GM12892 (cell line): Measurements from ENCODE around the gene RBPJ.

ENCODE experiments used
- DNase-seq: peaks from one replicate; pipeline ENCODE4 v3.0.0; 2011; ENCODE audit not compliant: insufficient read length
- FAIRE-seq: peaks from 2 replicates; lab custom pipeline; 2011; peaks lifted over from hg19 to GRCh38; lab: Jason Lieb, UNC
- POLR2A ChIP-seq: IDR thresholded peaks from 2 replicates; pipeline ENCODE4 v1.6.1; 2011; ENCODE audit warnings: low read depth, low read length, control low read depth
- POLR2AphosphoS5 ChIP-seq: IDR thresholded peaks from 2 replicates; pipeline ENCODE4 v1.6.1; 2011; ENCODE audit warnings: low read depth, low read length, control low read depth
- TAF1 ChIP-seq: IDR thresholded peaks from 2 replicates; pipeline ENCODE4 v1.6.1; 2011; ENCODE audit warnings: low read depth, mild to moderate bottlenecking, control low read depth, low read length, borderline replicate concordance

RBPJ gene

GRCh38 chr4:26431461-26432180 is 110.8 kb downstream of the RBPJ start:
- no peak for DNase-seq
- no peak for FAIRE-seq
- no peak for TF ChIP-seq TAF1
- no peak for TF ChIP-seq POLR2AphosphoS5
- no peak for TF ChIP-seq POLR2A

- no peak for TF ChIP-seq POLR2AphosphoS5
- no peak for TF ChIP-seq TAF1
- no peak for TF ChIP-seq POLR2A
- DNase-seq (no peak), FAIRE-seq (no peak)
Observed at GRCh38 chr4:26432419-26432818, 111.6 kb downstream of the RBPJ start.

GRCh38 chr4:26433556-26433955 is 112.7 kb downstream of the RBPJ start:
- no peak for TF ChIP-seq TAF1
- TF ChIP-seq POLR2AphosphoS5 = no peak
- TF ChIP-seq POLR2A = no peak
- FAIRE-seq (no peak), DNase-seq (no peak)

GRCh38 chr4:26434030-26434639 is 113.3 kb downstream of the RBPJ start:
- FAIRE-seq (no peak), DNase-seq (no peak)
- no peak for TF ChIP-seq TAF1
- no peak for TF ChIP-seq POLR2AphosphoS5
- TF ChIP-seq POLR2A = no peak

- DNase-seq = no peak
- no peak for TF ChIP-seq POLR2AphosphoS5
- no peak for TF ChIP-seq TAF1
- no peak for TF ChIP-seq POLR2A
- FAIRE-seq = no peak
Observed at GRCh38 chr4:26441102-26441501, 120.3 kb downstream of the RBPJ start.

GRCh38 chr4:26441771-26442170 is 121.0 kb downstream of the RBPJ start:
- DNase-seq (no peak), FAIRE-seq (no peak)
- TF ChIP-seq TAF1 (no peak), POLR2A (no peak), POLR2AphosphoS5 (no peak)

GRCh38 chr4:26447378-26447777 is 126.6 kb downstream of the RBPJ start:
- FAIRE-seq (no peak), DNase-seq (no peak)
- TF ChIP-seq TAF1 (no peak), POLR2AphosphoS5 (no peak), POLR2A (no peak)

GRCh38 chr4:26450418-26450817 is 129.6 kb downstream of the RBPJ start:
- no peak for DNase-seq
- no peak for TF ChIP-seq POLR2AphosphoS5
- TF ChIP-seq TAF1 = no peak
- TF ChIP-seq POLR2A = no peak

GRCh38 chr4:26451597-26451996 is 130.8 kb downstream of the RBPJ start:
- DNase-seq (no peak), FAIRE-seq (no peak)
- TF ChIP-seq TAF1 (no peak), POLR2A (no peak), POLR2AphosphoS5 (no peak)

More at GRCh38 chr4:26450418-26450817, 129.6 kb downstream of the RBPJ start:
- peak; percentile 21 for FAIRE-seq

GRCh38 chr4:26452565-26453531 is 132.0 kb downstream of the RBPJ start:
- FAIRE-seq (no peak), DNase-seq (no peak)
- TF ChIP-seq POLR2AphosphoS5 (no peak), TAF1 (no peak), POLR2A (no peak)

GRCh38 chr4:26454961-26455360 is 134.1 kb downstream of the RBPJ start:
- TF ChIP-seq TAF1 (no peak), POLR2AphosphoS5 (no peak), POLR2A (no peak)
- no peak for DNase-seq
- FAIRE-seq = no peak
